H1 (cell line): ENCODE results near the gene NUB1. TPM values are rescaled to one million over a fixed set of nuclear protein-coding genes. Genes with fewer than 3 reads are reported as not detected.
A peak's percentile ranks its signal among the peaks of the same experiment; 100 is the strongest.

Source experiments
- CTCF ChIA-PET: fragments of 300-600 bp; sonication (Branson Sonifier 250); formaldehyde crosslinking; loops from one replicate; lab custom pipeline; 2021; ENCODE audit not compliant: partially characterized antibody; lab: Charles Lee
- POLR2A ChIA-PET: fragments of 300-600 bp; sonication (Branson Sonifier 250); formaldehyde crosslinking; loops from one replicate; lab custom pipeline; 2021; ENCODE audit warnings: inconsistent platforms; ENCODE audit not compliant: partially characterized antibody; lab: Charles Lee
- DNase-seq, 2 experiments: peaks; one replicate each; pipeline versions ENCODE4 v3.0.0 to v3.0.0-alpha.2; 2010 to 2022; ENCODE audit warnings: low spot score in 2 of 2, low read depth in 1 of 2, mixed read lengths in 1 of 2
- FAIRE-seq: peaks from 2 replicates; lab custom pipeline; 2011; peaks lifted over from hg19 to GRCh38; lab: Jason Lieb, UNC
- H2AFZ ChIP-seq: 2 replicates; pipeline ENCODE4 v1.8.1; 2012; ENCODE audit warnings: low read length, inconsistent platforms
- H2AK5ac ChIP-seq: 2 replicates; pipeline ENCODE4 v1.6.1; 2013; ENCODE audit warnings: low read depth, low read length
- H2BK120ac ChIP-seq: replicated peaks from 2 replicates; pipeline ENCODE3; 2013; ENCODE audit warnings: low read depth, low read length, inconsistent platforms
- H2BK12ac ChIP-seq: 2 replicates; pipeline ENCODE4 v1.6.1; 2013; ENCODE audit warnings: low read depth, low read length
- H2BK15ac ChIP-seq: 2 replicates; pipeline ENCODE4 v1.6.1; 2013; ENCODE audit warnings: low read length
- H2BK20ac ChIP-seq: 2 replicates; pipeline ENCODE4 v1.6.1; 2013; ENCODE audit warnings: low read length
- H2BK5ac ChIP-seq: 2 replicates; pipeline ENCODE4 v1.6.1; 2013; ENCODE audit warnings: low read depth, low read length
- H3K14ac ChIP-seq: 2 replicates; pipeline ENCODE4 v1.6.1; 2013; ENCODE audit warnings: inconsistent platforms; ENCODE audit not compliant: insufficient read length
- H3K18ac ChIP-seq: 2 replicates; pipeline ENCODE4 v1.6.1; 2013; ENCODE audit warnings: low read length; ENCODE audit errors: extremely low read depth
- H3K23ac ChIP-seq: 2 replicates; pipeline ENCODE4 v1.6.1; 2013; ENCODE audit warnings: inconsistent platforms; ENCODE audit not compliant: insufficient read length
- H3K23me2 ChIP-seq: 2 replicates; pipeline ENCODE4 v1.6.1; 2013; ENCODE audit warnings: low read depth, low read length
- H3K27ac ChIP-seq: 2 replicates; pipeline ENCODE4 v1.6.1; 2011; ENCODE audit warnings: low read depth, low read length, inconsistent platforms
- H3K27me3 ChIP-seq, 4 experiments: replicated peaks in 1 of 4; 1 replicate in 1 of 4; 2 replicates in 3 of 4; pipeline versions ENCODE4 v1.6.1 to v1.8.1; 2011 to 2013; ENCODE audit warnings: low read length in 3 of 4, mild to moderate bottlenecking in 3 of 4, inconsistent platforms in 2 of 4, mixed read lengths in 2 of 4, moderate library complexity in 1 of 4; ENCODE audit not compliant: control insufficient read depth in 3 of 4, insufficient read depth in 3 of 4; ENCODE audit errors: extremely low read depth in 1 of 4
- H3K36me3 ChIP-seq, 4 experiments: 2 replicates each; pipeline versions ENCODE4 v1.6.1 to v1.8.1; 2011 to 2013; ENCODE audit warnings: mild to moderate bottlenecking in 4 of 4, low read length in 3 of 4, moderate library complexity in 2 of 4, control low read depth in 1 of 4, inconsistent platforms in 1 of 4; ENCODE audit not compliant: insufficient read depth in 4 of 4, control insufficient read depth in 2 of 4
- H3K4ac ChIP-seq: replicated peaks from 2 replicates; pipeline ENCODE3; 2013; ENCODE audit warnings: low read length, low read depth, mixed read lengths, inconsistent platforms; ENCODE audit not compliant: insufficient read length
- H3K4me1 ChIP-seq, 4 experiments: replicated peaks in 1 of 4; 1 replicate in 1 of 4; 2 replicates in 3 of 4; pipeline versions ENCODE4 v1.6.1 to v1.8.1; 2011 to 2013; ENCODE audit warnings: low read length in 3 of 4, inconsistent platforms in 2 of 4, mixed read lengths in 1 of 4; ENCODE audit not compliant: insufficient read depth in 4 of 4, control insufficient read depth in 3 of 4
- H3K4me2 ChIP-seq, 2 experiments: 2 replicates each; pipeline versions ENCODE4 v1.6.1 to v1.8.1; 2011 to 2013; ENCODE audit warnings: low read depth in 2 of 2, low read length in 2 of 2, control low read depth in 1 of 2, inconsistent platforms in 1 of 2, mild to moderate bottlenecking in 1 of 2; ENCODE audit not compliant: insufficient read depth in 1 of 2
- H3K4me3 ChIP-seq, 4 experiments: fragments of 200-600, 300-600 bp in 1 of 4; sonication (generic), shearing (Covaris generic), sonication (Bioruptor Twin) in 1 of 4; 2 replicates each; pipeline versions ENCODE4 v1.5.1 to v1.8.1; 2011 to 2016; ENCODE audit warnings: low read length in 4 of 4, low read depth in 3 of 4, control low read depth in 2 of 4, inconsistent platforms in 2 of 4, mild to moderate bottlenecking in 2 of 4, mixed read lengths in 1 of 4, moderate library complexity in 1 of 4; ENCODE audit not compliant: insufficient read depth in 2 of 4; ENCODE audit errors: extremely low read depth in 1 of 4
- H3K56ac ChIP-seq: replicated peaks from 2 replicates; pipeline ENCODE3; 2013; ENCODE audit warnings: low read depth, mild to moderate bottlenecking, mixed read lengths, low read length, inconsistent platforms; ENCODE audit not compliant: insufficient read length
- H3K79me1 ChIP-seq: 2 replicates; pipeline ENCODE4 v1.6.1; 2013; ENCODE audit warnings: low read depth, low read length, control low read depth
- H3K79me2 ChIP-seq, 2 experiments: 2 replicates each; pipeline versions ENCODE4 v1.6.1 to v1.8.1; 2012 to 2013; ENCODE audit warnings: low read length in 2 of 2, mild to moderate bottlenecking in 2 of 2, inconsistent platforms in 1 of 2; ENCODE audit not compliant: insufficient read depth in 2 of 2, control insufficient read depth in 1 of 2
- H3K9ac ChIP-seq, 4 experiments: replicated peaks in 1 of 4; 1 replicate in 1 of 4; 2 replicates in 3 of 4; pipeline versions ENCODE4 v1.6.1 to v1.8.1; 2011 to 2013; ENCODE audit warnings: low read depth in 3 of 4, low read length in 3 of 4, control low read depth in 2 of 4, mild to moderate bottlenecking in 2 of 4, moderate library complexity in 2 of 4, inconsistent platforms in 1 of 4; ENCODE audit errors: extremely low read depth in 1 of 4
- H3K9me3 ChIP-seq, 2 experiments: 2 replicates each; pipeline versions ENCODE4 v1.6.1 to v1.8.1; 2012 to 2013; ENCODE audit warnings: mild to moderate bottlenecking in 2 of 2, moderate library complexity in 2 of 2, control low read depth in 1 of 2, inconsistent platforms in 1 of 2, low read depth in 1 of 2, low read length in 1 of 2, mixed read lengths in 1 of 2; ENCODE audit not compliant: insufficient read depth in 2 of 2
- H4K20me1 ChIP-seq, 2 experiments: replicated peaks in 1 of 2; 2 replicates each; pipeline versions ENCODE3 to v1.8.1; 2011 to 2013; ENCODE audit warnings: inconsistent platforms in 2 of 2, low read length in 2 of 2, mild to moderate bottlenecking in 1 of 2; ENCODE audit not compliant: insufficient read depth in 2 of 2, control insufficient read depth in 1 of 2
- H4K5ac ChIP-seq: 2 replicates; pipeline ENCODE4 v1.6.1; 2013; ENCODE audit warnings: low read length, low read depth, mixed read lengths, inconsistent platforms; ENCODE audit not compliant: insufficient read length
- H4K8ac ChIP-seq: 2 replicates; pipeline ENCODE4 v1.8.0; 2013; ENCODE audit warnings: mild to moderate bottlenecking, moderate library complexity, low read length, inconsistent platforms; ENCODE audit not compliant: insufficient read depth; ENCODE audit errors: extremely low read depth
- H4K91ac ChIP-seq: replicated peaks from 2 replicates; pipeline ENCODE3; 2013; ENCODE audit warnings: low read length, mixed read lengths, inconsistent platforms; ENCODE audit not compliant: insufficient read length
- CREB1 ChIP-seq: IDR thresholded peaks from 2 replicates; pipeline ENCODE4 v1.6.1; 2012; ENCODE audit warnings: inconsistent platforms
- EZH2 ChIP-seq: fragments of 200-600 bp; sonication (generic); IDR thresholded peaks from 2 replicates; pipeline ENCODE4 v1.7.1; 2012; ENCODE audit warnings: low read depth, mild to moderate bottlenecking, moderate library complexity, low read length, inconsistent platforms; ENCODE audit not compliant: severe bottlenecking
- FOSL1 ChIP-seq: IDR thresholded peaks from 2 replicates; pipeline ENCODE4 v1.6.1; 2011; ENCODE audit warnings: mild to moderate bottlenecking, low read depth, low read length, moderate library complexity; ENCODE audit not compliant: insufficient read depth
- RAD21 ChIP-seq, 2 experiments: IDR thresholded peaks in 1 of 2; conservative IDR thresholded peaks in 1 of 2; 2 replicates each; pipeline ENCODE4 v1.6.1; 2011; ENCODE audit warnings: low read depth in 2 of 2, low read length in 2 of 2, improper control_type of control experiment in 1 of 2, inconsistent platforms in 1 of 2, mild to moderate bottlenecking in 1 of 2, moderate library complexity in 1 of 2
- YY1 ChIP-seq: IDR thresholded peaks from 2 replicates; pipeline ENCODE4 v1.6.1; 2011; ENCODE audit warnings: low read depth, mild to moderate bottlenecking, low read length
- WGBS, 2 experiments: shearing (Covaris generic) in 1 of 2; methylation state at CpG; one replicate each; pipeline versions ENCODE4 v1.1.6 to v1.1.7; 2013 to 2015; ENCODE audit warnings: low lambda C conversion rate in 2 of 2, mixed read lengths in 2 of 2, inconsistent platforms in 1 of 2, low coverage in 1 of 2, missing lambda C conversion rate in 1 of 2; ENCODE audit not compliant: insufficient replicate concordance in 2 of 2, insufficient coverage in 1 of 2, insufficient read length in 1 of 2; ENCODE audit errors: extremely low coverage in 1 of 2, missing lambda C conversion rate in 1 of 2; 5-methylcytosine and 5-hydroxymethylcytosine counted together
- polyA plus RNA-seq, 7 experiments: library from polyadenylated mRNA; depleted of rRNA in 3 of 7; stranded (reverse) in 5 of 7; unstranded in 2 of 7; fragments of >200 nt in 5 of 7; fragments of 200-250 nt in 2 of 7; gene quantifications; 1 replicate in 5 of 7; 2 replicates in 1 of 7; 4 replicates in 1 of 7; pipeline versions ENCODE4 v1.2.1 to v1.2.3, GENCODE V29; 2011 to 2013; ENCODE audit warnings: missing spikeins in 2 of 7, mixed read lengths in 2 of 7
- total RNA-seq: library from RNA; stranded (reverse); fragmentation: NEBNext Ultra II Directional; extraction: Animal tissue kit (Norgen Biotek cat#: 25700); gene quantifications from 2 replicates; pipeline ENCODE4 v1.2.1, GENCODE V29; 2021

Gene NUB1
- total and polyA plus RNA-seq, 2 of the 8 experiments (the other 6 are each of a cell fraction or from before 2014, with no cell fraction given), result 22.1 to 43.5 TPM

GRCh38 chr7:151340794-151341356 is 737 bp upstream of the NUB1 start:
- 75% methylated on average over 12 of the region's 12 CpGs; no CpG with 5 or more reads in 1 of the 2 experiments for WGBS, 2 experiments
- no peak overlapping the region for H3K4ac ChIP-seq
- H2AFZ ChIP-seq, result peak overlapping the region; percentile 78
- no peak overlapping the region for H3K23ac ChIP-seq
- peak overlapping the region; percentile 23 to 90 (median 38); a peak in 7 of 8 replicates for H3K4me3 ChIP-seq
- DNase-seq, result peak in 1 of 2 experiments; percentile 26
- no peaks in the 10 kb centered on the region for H3K9me3 ChIP-seq
- TF ChIP-seq EZH2 (no peak), RAD21 (IDR thresholded peaks at IDR 0.05 in 1 of 2, conservative IDR thresholded peaks at IDR 0.05 in 1 of 2; ENCODE audit: low read depth in 2 of 2, low read length in 2 of 2) (no peak), CREB1 (no peak), FOSL1 (no peak), YY1 (no peak)
- POLR2A ChIA-PET, result interaction anchor here (0.9 to 1.3 kb wide), 6 partner anchors 13 to 39 kb away, joined by 3 to 7 read pairs (median 4); no protein-coding TSS in a partner anchor
- H3K23me2 ChIP-seq, result peaks cover 4% of the 10 kb centered on the region
- peaks cover 0 to 14% of the 10 kb centered on the region in 2 experiments; a peak in 2 of 4 replicates for H3K79me2 ChIP-seq
- peaks cover 0 to 6% (median 3%) of the 10 kb centered on the region in 4 experiments; a peak in 2 of 8 replicates for H3K36me3 ChIP-seq
- H2BK5ac ChIP-seq, result no peak overlapping the region
- peak overlapping the region; percentile 73; the same call in 1 of the 2 replicates for H4K8ac ChIP-seq
- no peak overlapping the region for H3K14ac ChIP-seq
- CTCF ChIA-PET, result interaction anchor here (0.9 to 8.5 kb wide), 5 partner anchors 10 to 356 kb away, joined by 3 to 75 read pairs (median 6); no protein-coding TSS in a partner anchor
- no peak overlapping the region; the same call in 1 of the 2 replicates for H2BK15ac ChIP-seq
- H3K56ac ChIP-seq, result no peak overlapping the region
- no peak overlapping the region; the same call in 1 of the 2 replicates for H2BK12ac ChIP-seq
- H3K4me1 ChIP-seq, result no peaks in the 10 kb centered on the region; a peak in 2 of 7 replicates
- peak overlapping the region; percentile 66 for H3K4me2 ChIP-seq
- peaks cover 0 to 1% of the 10 kb centered on the region in 2 experiments for H4K20me1 ChIP-seq
- no peaks in the 10 kb centered on the region for H3K27me3 ChIP-seq
- H4K5ac ChIP-seq, result no peak overlapping the region
- no peak overlapping the region for H4K91ac ChIP-seq
- H2AK5ac ChIP-seq, result no peak overlapping the region
- H2BK120ac ChIP-seq, result no peak overlapping the region
- no peak overlapping the region for H3K27ac ChIP-seq
- FAIRE-seq, result no peak
- H3K9ac ChIP-seq, result no peak overlapping the region; a peak in 1 of 7 replicates
- no peak overlapping the region for H2BK20ac ChIP-seq
- peak overlapping the region; percentile 68 for H3K18ac ChIP-seq
- no peaks in the 10 kb centered on the region for H3K79me1 ChIP-seq
